Subcutaneous adipose tissue (tissue), 4 donors: Measurements from ENCODE around the gene CILP. TPM values are rescaled to one million over a fixed set of nuclear protein-coding genes. Genes with fewer than 3 reads are reported as not detected.

ENCODE experiments used
- CTCF ChIP-seq: fragments of 450-650 bp; IDR thresholded peaks from one replicate; pipeline ENCODE4 v1.5.1; 2016; ENCODE audit warnings: low read depth, mild to moderate bottlenecking, control low read depth, antibody characterized with exemption, moderate library complexity
- total RNA-seq, 4 donors: library from RNA; depleted of rRNA; stranded (reverse); fragments of >200 nt; gene quantifications; one replicate each; pipeline ENCODE4 v1.1.0, GENCODE V29; 2016

CILP gene
- total RNA-seq, 4 donors from 2014 or later = 46.5 to 223 (median 111) TPM

- no peak for TF ChIP-seq CTCF
Measured at GRCh38 chr15:65233696-65234095, 22.4 kb upstream of the CILP start.

DNA sequence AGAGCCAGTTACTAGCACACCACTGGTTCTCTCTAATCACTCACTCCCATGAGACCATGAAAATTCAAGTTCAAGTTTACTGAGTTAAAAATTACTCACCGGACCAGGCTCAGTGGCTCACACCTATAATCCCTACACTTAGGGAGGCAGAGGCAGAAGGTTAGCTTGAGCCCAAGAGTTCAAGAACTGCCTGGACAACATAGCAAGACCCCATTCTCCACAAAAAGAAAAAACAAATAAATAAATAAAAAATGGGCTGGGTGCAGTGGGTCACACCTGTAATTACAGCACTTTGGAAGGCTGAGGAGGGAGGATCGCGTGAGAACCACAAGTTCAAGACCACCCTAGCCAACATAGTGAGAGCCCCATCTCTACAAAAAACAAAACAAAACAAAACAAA, 21.2 kb upstream of the CILP start:
- TF ChIP-seq CTCF = no peak

DNA sequence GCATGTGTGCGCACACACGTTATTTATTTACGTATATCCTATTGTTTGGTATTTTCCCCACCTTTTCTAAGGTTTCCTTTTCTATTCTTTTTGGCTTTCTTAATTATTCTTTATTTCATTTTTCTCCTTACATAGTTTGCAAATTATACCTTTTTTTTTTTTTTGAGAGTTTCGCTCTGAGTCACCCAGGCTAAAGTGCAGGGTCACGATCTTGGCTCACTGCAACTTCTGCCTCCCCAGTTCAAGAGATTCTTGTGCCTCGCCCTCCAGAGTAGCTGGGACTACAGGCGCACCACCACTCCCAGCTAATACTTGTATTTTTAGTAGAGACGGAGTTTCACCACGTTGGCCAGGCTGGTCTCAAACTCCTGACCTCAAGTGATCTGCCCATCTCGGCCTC, 20.0 kb upstream of the CILP start:
- no peak for TF ChIP-seq CTCF

- TF ChIP-seq CTCF = no peak
Measured at GRCh38 chr15:65226221-65226620, 14.9 kb upstream of the CILP start.

DNA sequence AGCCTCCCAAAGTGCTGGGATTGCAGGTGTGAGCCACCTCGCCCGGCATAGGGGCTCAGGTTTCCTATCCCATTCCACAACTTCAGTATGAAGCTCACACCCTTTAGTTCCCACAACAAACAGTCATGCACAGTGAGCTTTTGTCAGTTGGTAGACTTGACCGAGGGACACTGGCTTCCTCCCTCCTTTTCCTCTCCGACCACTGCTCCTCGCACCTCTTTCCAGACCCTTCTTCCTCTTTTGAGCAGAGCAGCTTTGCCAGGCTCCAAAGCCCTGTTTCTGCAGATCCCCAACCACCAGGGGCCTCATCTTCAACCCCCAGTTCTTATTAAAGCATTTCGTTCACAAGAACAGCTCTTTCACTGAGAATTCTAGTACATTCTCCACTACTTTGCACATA, 12.7 kb upstream of the CILP start:
- no peak for TF ChIP-seq CTCF

DNA sequence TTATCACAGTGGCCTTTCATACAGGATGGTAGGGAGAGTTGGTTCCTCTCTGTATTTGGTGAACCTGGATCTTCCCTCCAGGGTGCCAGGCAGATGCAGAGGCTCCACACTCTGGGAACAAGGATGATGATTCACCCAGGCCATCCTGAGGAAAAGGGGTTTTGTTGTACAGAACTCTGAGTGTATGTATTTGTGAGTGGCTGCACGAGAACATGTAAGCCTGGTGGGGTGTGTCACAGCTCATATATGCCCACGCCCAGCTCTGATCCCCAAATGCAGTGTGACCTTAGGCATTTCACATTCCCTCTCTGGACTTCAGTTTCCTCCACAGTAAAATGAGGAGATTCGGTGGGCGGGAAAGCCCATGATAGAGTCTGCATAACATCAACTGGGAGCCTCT, 11.6 kb upstream of the CILP start:
- TF ChIP-seq CTCF = no peak

DNA sequence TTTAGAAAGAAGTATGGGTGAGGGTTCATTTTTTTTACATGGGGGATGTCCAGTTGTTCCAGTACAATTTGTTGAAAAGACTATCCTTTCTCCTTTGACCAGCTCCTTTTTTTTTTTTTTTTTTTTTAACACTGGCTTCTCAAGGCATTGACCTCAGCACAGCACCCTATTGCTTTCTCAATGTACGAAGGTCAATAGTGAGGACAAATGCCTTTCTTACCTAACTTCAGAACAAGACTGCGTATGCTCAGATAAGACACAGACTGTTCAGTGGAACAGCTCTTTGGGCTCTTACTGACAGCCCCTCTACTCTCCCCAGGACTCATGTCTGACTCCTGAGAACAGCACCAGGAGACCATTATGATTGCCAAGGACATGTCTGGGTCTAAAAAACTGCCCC, 10.4 kb upstream of the CILP start:
- no peak for TF ChIP-seq CTCF

DNA sequence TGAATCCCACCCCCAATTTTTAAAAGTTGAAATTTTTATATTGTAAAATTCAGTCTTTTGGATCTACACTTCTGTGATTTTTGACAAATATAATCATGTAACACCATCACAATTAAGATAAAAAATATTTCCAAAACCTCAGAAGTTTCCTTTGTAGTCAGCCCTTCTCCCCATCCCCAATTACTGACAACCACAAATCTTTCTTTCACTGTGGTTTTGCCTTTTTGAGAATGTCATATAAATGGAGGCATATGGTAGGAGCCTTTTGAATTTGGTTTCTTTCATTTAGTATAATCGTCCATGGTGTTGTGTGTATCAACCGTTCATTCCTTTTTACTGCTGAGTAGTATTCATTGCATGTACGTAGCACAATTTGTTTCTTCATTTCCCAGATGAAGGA, 7.9 kb upstream of the CILP start:
- TF ChIP-seq CTCF = no peak
